ENCODE data around the gene HACD3. TPM values are rescaled to one million over a fixed set of nuclear protein-coding genes. Genes with fewer than 3 reads are reported as not detected.
A peak's percentile ranks its signal among the peaks of the same experiment; 100 is the strongest.
"Not testable (repeated sequence)": the region's sequence is repeated elsewhere in the genome, so short reads cannot be mapped to it uniquely, and the experiment has no call there.

The HACD3 gene
- total RNA-seq, 5 donors from 2014 or later (not counting 1 experiment from before 2014, with no cell fraction given) = 16.3 to 24.1 (median 20.9) TPM

- no peak overlapping the region for H3K4me3 ChIP-seq (ENCODE audit: control insufficient read depth in 1 of 2, extremely low read depth in 1 of 2, low read length in 1 of 2)
- H3K27me3 ChIP-seq (replicated peaks in 1 of 2; ENCODE audit: control insufficient read depth in 2 of 2, extremely low read depth in 1 of 2, insufficient read depth in 2 of 2, low read length in 1 of 2) = no peaks in the 10 kb centered on the region
- Mint-ChIP-seq H3K27ac (no peak overlapping the region), H3K27me3 (no peaks in the 10 kb centered on the region), H3K4me1 (peaks cover 42 to 51% (median 48%) of the 10 kb centered on the region in 3 donors), H3K36me3 (peaks cover 14% of the 10 kb centered on the region), H3K9me3 (no peaks in the 10 kb centered on the region), H3K4me3 (no peak overlapping the region)
- H3K36me3 ChIP-seq (ENCODE audit: control insufficient read depth in 2 of 2, extremely low read depth in 1 of 2, insufficient read depth in 1 of 2, low read length in 1 of 2) = no peaks in the 10 kb centered on the region
- no peak for ATAC-seq (replicated peaks in 1 of 4)
- H3K27ac ChIP-seq (ENCODE audit: low read length) = no peak overlapping the region
- CTCF ChIA-PET = no interaction called here
- WGBS (ENCODE audit: insufficient coverage) = no CpG with 5 or more reads among the region's 4 CpGs
- peaks cover 4 to 12% of the 10 kb centered on the region in 2 experiments for H3K4me1 ChIP-seq (ENCODE audit: control insufficient read depth in 1 of 2, extremely low read depth in 1 of 2, insufficient read depth in 2 of 2, low read length in 2 of 2)
- no peak for DNase-seq
- H3K9me3 ChIP-seq = no peaks in the 10 kb centered on the region
- POLR2A ChIA-PET = no interaction called here
Observed at GRCh38 chr15:65535192-65535591, 4.9 kb downstream of the HACD3 start.

GRCh38 chr15:65540314-65540713 is 10.1 kb downstream of the HACD3 start:
- Mint-ChIP-seq H3K27me3 (no peaks in the 10 kb centered on the region), H3K4me1 (peaks cover 26 to 33% (median 26%) of the 10 kb centered on the region in 3 donors), H3K9me3 (no peaks in the 10 kb centered on the region), H3K36me3 (peaks cover 5% of the 10 kb centered on the region), H3K4me3 (no peak overlapping the region), H3K27ac (no peak overlapping the region)
- 100% methylated on average over 1 of the region's 1 CpG for WGBS (ENCODE audit: insufficient coverage)
- Histone ChIP-seq H3K4me1 (ENCODE audit: control insufficient read depth in 1 of 2, extremely low read depth in 1 of 2, insufficient read depth in 2 of 2, low read length in 2 of 2) (no peaks in the 10 kb centered on the region), H3K27ac (ENCODE audit: low read length) (no peak overlapping the region), H3K36me3 (ENCODE audit: control insufficient read depth in 2 of 2, extremely low read depth in 1 of 2, insufficient read depth in 1 of 2, low read length in 1 of 2) (no peaks in the 10 kb centered on the region), H3K9me3 (no peaks in the 10 kb centered on the region), H3K4me3 (ENCODE audit: control insufficient read depth in 1 of 2, extremely low read depth in 1 of 2, low read length in 1 of 2) (no peak overlapping the region), H3K27me3 (replicated peaks in 1 of 2; ENCODE audit: control insufficient read depth in 2 of 2, extremely low read depth in 1 of 2, insufficient read depth in 2 of 2, low read length in 1 of 2) (no peaks in the 10 kb centered on the region)
- CTCF ChIA-PET = no interaction called here
- DNase-seq (no peak), ATAC-seq (replicated peaks in 1 of 4) (no peak)
- POLR2A ChIA-PET = no interaction called here

GRCh38 chr15:65541231-65541820 is 11.1 kb downstream of the HACD3 start:
- ChIA-PET POLR2A (no interaction called here), CTCF (interaction anchor here in 1 of 2 donors (0.5 kb wide), 2 partner anchors 157 to 1895 kb away, joined by 3 read pairs; no protein-coding TSS in a partner anchor)
- H3K27me3 ChIP-seq (replicated peaks in 1 of 2; ENCODE audit: control insufficient read depth in 2 of 2, extremely low read depth in 1 of 2, insufficient read depth in 2 of 2, low read length in 1 of 2) = no peaks in the 10 kb centered on the region
- ATAC-seq (replicated peaks in 1 of 4) (no peak), DNase-seq (no peak)
- Mint-ChIP-seq H3K27me3 (no peaks in the 10 kb centered on the region), H3K9me3 (no peaks in the 10 kb centered on the region), H3K36me3 (peaks cover 5% of the 10 kb centered on the region), H3K27ac (no peak overlapping the region), H3K4me3 (no peak overlapping the region), H3K4me1 (peaks cover 26 to 35% (median 26%) of the 10 kb centered on the region in 3 donors)
- no peaks in the 10 kb centered on the region for H3K36me3 ChIP-seq (ENCODE audit: control insufficient read depth in 2 of 2, extremely low read depth in 1 of 2, insufficient read depth in 1 of 2, low read length in 1 of 2)
- WGBS (ENCODE audit: insufficient coverage) = 100% methylated on average over 2 of the region's 3 CpGs
- H3K9me3 ChIP-seq = no peaks in the 10 kb centered on the region
- H3K27ac ChIP-seq (ENCODE audit: low read length) = no peak overlapping the region
- no peaks in the 10 kb centered on the region for H3K4me1 ChIP-seq (ENCODE audit: control insufficient read depth in 1 of 2, extremely low read depth in 1 of 2, insufficient read depth in 2 of 2, low read length in 2 of 2)
- no peak overlapping the region for H3K4me3 ChIP-seq (ENCODE audit: control insufficient read depth in 1 of 2, extremely low read depth in 1 of 2, low read length in 1 of 2)

- no peaks in the 10 kb centered on the region for H3K27me3 ChIP-seq (replicated peaks in 1 of 2; ENCODE audit: control insufficient read depth in 2 of 2, extremely low read depth in 1 of 2, insufficient read depth in 2 of 2, low read length in 1 of 2)
- no peaks in the 10 kb centered on the region for H3K4me1 ChIP-seq (ENCODE audit: control insufficient read depth in 1 of 2, extremely low read depth in 1 of 2, insufficient read depth in 2 of 2, low read length in 2 of 2)
- DNase-seq (no peak), ATAC-seq (replicated peaks in 1 of 4) (no peak)
- no peak overlapping the region for H3K4me3 Mint-ChIP-seq
- no peaks in the 10 kb centered on the region for H3K9me3 Mint-ChIP-seq
- no peaks in the 10 kb centered on the region for H3K36me3 ChIP-seq (ENCODE audit: control insufficient read depth in 2 of 2, extremely low read depth in 1 of 2, insufficient read depth in 1 of 2, low read length in 1 of 2)
- no peaks in the 10 kb centered on the region for H3K27me3 Mint-ChIP-seq
- H3K9me3 ChIP-seq = no peaks in the 10 kb centered on the region
- H3K4me1 Mint-ChIP-seq = peaks cover 13 to 27% (median 23%) of the 10 kb centered on the region in 3 donors
- no peak overlapping the region for H3K4me3 ChIP-seq (ENCODE audit: control insufficient read depth in 1 of 2, extremely low read depth in 1 of 2, low read length in 1 of 2)
- ChIA-PET POLR2A (no interaction called here), CTCF (no interaction called here)
- peaks cover 8% of the 10 kb centered on the region for H3K36me3 Mint-ChIP-seq
- H3K27ac ChIP-seq (ENCODE audit: low read length) = no peak overlapping the region
- H3K27ac Mint-ChIP-seq = no peak overlapping the region
Observed at GRCh38 chr15:65547841-65548240, 17.6 kb downstream of the HACD3 start.

- H3K27me3 Mint-ChIP-seq; DNase-seq; CTCF ChIA-PET; H3K4me3 ChIP-seq (ENCODE audit: control insufficient read depth in 1 of 2, extremely low read depth in 1 of 2, low read length in 1 of 2); H3K27me3 ChIP-seq (replicated peaks in 1 of 2; ENCODE audit: control insufficient read depth in 2 of 2, extremely low read depth in 1 of 2, insufficient read depth in 2 of 2, low read length in 1 of 2); H3K36me3 ChIP-seq (ENCODE audit: control insufficient read depth in 2 of 2, extremely low read depth in 1 of 2, insufficient read depth in 1 of 2, low read length in 1 of 2); H3K4me1 ChIP-seq (ENCODE audit: control insufficient read depth in 1 of 2, extremely low read depth in 1 of 2, insufficient read depth in 2 of 2, low read length in 2 of 2); H3K27ac ChIP-seq (ENCODE audit: low read length); H3K9me3 Mint-ChIP-seq; H3K27ac Mint-ChIP-seq; H3K4me3 Mint-ChIP-seq; ATAC-seq (replicated peaks in 1 of 4); H3K9me3 ChIP-seq: not testable (repeated sequence)
- Mint-ChIP-seq H3K4me1 (peaks cover 13 to 25% (median 18%) of the 10 kb centered on the region in 3 donors), H3K36me3 (peaks cover 21% of the 10 kb centered on the region)
- no CpG with 5 or more reads among the region's 9 CpGs for WGBS (ENCODE audit: insufficient coverage)
- POLR2A ChIA-PET = interaction anchor here in 1 of 2 donors (0.6 kb wide), 1 partner anchor 838 kb away, joined by 7 read pairs; the partner anchor contains the start of gene MAP2K1
Observed at GRCh38 chr15:65549288-65549687, 19.0 kb downstream of the HACD3 start.

- Histone ChIP-seq H3K4me1 (ENCODE audit: control insufficient read depth in 1 of 2, extremely low read depth in 1 of 2, insufficient read depth in 2 of 2, low read length in 2 of 2) (no peaks in the 10 kb centered on the region), H3K27me3 (replicated peaks in 1 of 2; ENCODE audit: control insufficient read depth in 2 of 2, extremely low read depth in 1 of 2, insufficient read depth in 2 of 2, low read length in 1 of 2) (no peaks in the 10 kb centered on the region), H3K27ac (ENCODE audit: low read length) (no peak overlapping the region), H3K4me3 (ENCODE audit: control insufficient read depth in 1 of 2, extremely low read depth in 1 of 2, low read length in 1 of 2) (no peak overlapping the region), H3K36me3 (ENCODE audit: control insufficient read depth in 2 of 2, extremely low read depth in 1 of 2, insufficient read depth in 1 of 2, low read length in 1 of 2) (peaks cover 0 to 11% of the 10 kb centered on the region in 2 donors), H3K9me3 (no peaks in the 10 kb centered on the region)
- DNase-seq = no peak
- no peaks in the 10 kb centered on the region for H3K9me3 Mint-ChIP-seq
- POLR2A ChIA-PET = no interaction called here
- peak overlapping the region in 1 of 2 donors; percentile 44 for H3K27ac Mint-ChIP-seq
- peaks cover 30% of the 10 kb centered on the region for H3K36me3 Mint-ChIP-seq
- no peaks in the 10 kb centered on the region for H3K27me3 Mint-ChIP-seq
- 60% methylated on average over 1 of the region's 3 CpGs for WGBS (ENCODE audit: insufficient coverage)
- ATAC-seq (replicated peaks in 1 of 4) = no peak
- CTCF ChIA-PET = no interaction called here
- H3K4me1 Mint-ChIP-seq = peaks cover 13 to 25% (median 18%) of the 10 kb centered on the region in 3 donors
- H3K4me3 Mint-ChIP-seq = no peak overlapping the region
Observed at GRCh38 chr15:65550681-65551098, 20.4 kb downstream of the HACD3 start.

- 88% methylated on average over 1 of the region's 2 CpGs for WGBS (ENCODE audit: insufficient coverage)
- H3K4me3 Mint-ChIP-seq = no peak overlapping the region
- CTCF ChIA-PET = no interaction called here
Observed at GRCh38 chr15:65551183-65551582, 20.9 kb downstream of the HACD3 start.

More at GRCh38 chr15:65551183-65551582, 20.9 kb downstream of the HACD3 start:
- Histone ChIP-seq H3K27me3 (replicated peaks in 1 of 2; ENCODE audit: control insufficient read depth in 2 of 2, extremely low read depth in 1 of 2, insufficient read depth in 2 of 2, low read length in 1 of 2) (no peaks in the 10 kb centered on the region), H3K36me3 (ENCODE audit: control insufficient read depth in 2 of 2, extremely low read depth in 1 of 2, insufficient read depth in 1 of 2, low read length in 1 of 2) (peaks cover 0 to 11% of the 10 kb centered on the region in 2 donors), H3K27ac (ENCODE audit: low read length) (no peak overlapping the region), H3K4me3 (ENCODE audit: control insufficient read depth in 1 of 2, extremely low read depth in 1 of 2, low read length in 1 of 2) (no peak overlapping the region), H3K4me1 (ENCODE audit: control insufficient read depth in 1 of 2, extremely low read depth in 1 of 2, insufficient read depth in 2 of 2, low read length in 2 of 2) (no peaks in the 10 kb centered on the region), H3K9me3 (no peaks in the 10 kb centered on the region)
- no peak for DNase-seq
- Mint-ChIP-seq H3K36me3 (peaks cover 31% of the 10 kb centered on the region), H3K27ac (no peak overlapping the region), H3K27me3 (no peaks in the 10 kb centered on the region), H3K4me1 (peaks cover 13 to 22% (median 18%) of the 10 kb centered on the region in 3 donors), H3K9me3 (no peaks in the 10 kb centered on the region)
- POLR2A ChIA-PET = no interaction called here
- no peak for ATAC-seq (replicated peaks in 1 of 4)

Data from T-cell (primary cell).